NCI-H774 (cell line): ENCODE results near the gene KIF26A.
A peak's percentile ranks its signal among the peaks of the same experiment; 100 is the strongest.

ENCODE experiments used
- DNase-seq: peaks from one replicate; lab custom pipeline; 2025; lab: John Stamatoyannopoulos, UW

KIF26A gene

DNA sequence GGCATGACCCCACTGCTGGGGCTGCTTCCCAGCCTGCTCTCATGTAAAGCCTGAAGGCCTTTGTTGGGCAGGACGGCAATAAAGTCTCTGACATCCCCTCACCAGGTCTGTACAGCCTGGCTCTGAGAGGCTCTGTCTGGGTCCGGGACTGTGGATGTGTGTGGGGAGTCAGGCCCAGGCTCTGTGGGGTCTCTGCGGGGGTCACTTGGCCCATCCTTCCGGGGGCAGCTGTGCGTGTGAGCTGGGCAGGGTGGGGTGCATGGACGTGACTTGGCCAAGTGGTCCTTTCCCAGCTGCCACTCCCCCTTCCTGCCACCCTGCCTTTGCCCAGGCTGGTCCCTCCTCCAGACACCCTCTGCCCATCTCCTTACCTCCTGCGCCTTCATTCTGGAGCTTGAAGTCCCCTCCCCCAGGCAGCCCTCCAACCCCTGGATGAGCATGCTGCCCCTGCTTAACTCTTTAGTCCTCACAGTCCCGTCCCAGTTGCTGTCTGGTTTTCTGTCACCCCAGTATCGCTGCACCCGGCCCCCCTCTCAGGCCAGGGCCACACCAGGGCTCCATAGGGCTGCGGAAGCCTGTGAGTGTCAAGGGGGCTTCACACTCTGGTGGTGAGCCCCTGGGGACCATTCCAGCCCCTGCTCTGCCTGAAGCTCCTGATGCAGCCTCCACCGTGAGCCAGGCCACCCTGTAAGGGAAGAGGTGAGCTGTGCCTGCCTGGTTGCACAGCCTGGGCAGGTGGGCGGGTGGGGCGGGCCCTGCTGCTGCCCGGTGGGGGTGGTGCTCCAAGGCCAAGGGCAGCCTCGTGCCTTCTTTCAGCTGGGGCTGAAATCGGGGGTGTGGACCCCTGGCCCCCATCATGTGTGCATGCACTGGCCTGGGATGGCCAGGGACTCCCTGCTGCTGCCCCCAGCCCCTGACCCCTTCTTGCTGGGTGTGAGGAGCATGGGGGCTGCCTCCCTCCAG is 25.5 kb upstream of the KIF26A start:
- DNase-seq = no peak

DNA sequence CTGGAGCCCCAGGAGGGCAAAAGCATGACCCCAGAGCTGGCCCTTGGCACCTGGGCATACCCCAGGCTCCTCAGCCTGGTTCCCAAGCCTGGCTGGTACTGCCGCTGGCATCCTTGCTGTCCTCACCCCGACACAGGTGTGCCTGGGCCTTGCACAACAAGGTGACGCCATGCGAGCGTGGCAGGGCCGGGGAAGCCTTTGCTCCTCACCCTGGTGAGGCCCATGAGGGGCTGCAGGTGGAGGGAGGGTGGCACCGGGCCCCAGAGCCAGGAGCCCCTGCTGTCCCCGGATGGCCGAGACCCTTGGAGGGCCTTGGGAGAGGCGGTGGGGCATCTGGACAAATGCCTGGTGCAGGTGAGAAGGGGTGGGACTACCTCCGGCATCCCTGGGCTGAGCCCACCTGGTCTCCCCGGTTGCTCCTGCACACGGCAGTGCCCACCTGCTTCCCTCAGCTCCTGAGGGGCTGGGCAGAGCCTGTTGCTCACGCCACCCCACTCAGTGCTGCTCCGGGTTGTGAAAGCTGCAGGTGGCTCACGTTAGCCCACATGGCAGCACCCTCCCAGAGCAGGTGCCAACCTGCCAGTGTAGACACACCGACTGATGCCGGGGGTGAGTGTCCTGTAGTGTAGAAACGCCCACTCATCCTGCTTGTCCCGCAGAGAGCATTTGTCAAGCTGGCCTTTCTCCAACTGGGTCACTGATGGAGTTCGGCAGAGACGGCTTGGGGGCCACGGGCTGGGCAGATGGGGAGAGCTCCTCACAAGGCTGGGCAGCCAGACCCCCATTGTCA is 24.6 kb upstream of the KIF26A start:
- no peak for DNase-seq

DNA sequence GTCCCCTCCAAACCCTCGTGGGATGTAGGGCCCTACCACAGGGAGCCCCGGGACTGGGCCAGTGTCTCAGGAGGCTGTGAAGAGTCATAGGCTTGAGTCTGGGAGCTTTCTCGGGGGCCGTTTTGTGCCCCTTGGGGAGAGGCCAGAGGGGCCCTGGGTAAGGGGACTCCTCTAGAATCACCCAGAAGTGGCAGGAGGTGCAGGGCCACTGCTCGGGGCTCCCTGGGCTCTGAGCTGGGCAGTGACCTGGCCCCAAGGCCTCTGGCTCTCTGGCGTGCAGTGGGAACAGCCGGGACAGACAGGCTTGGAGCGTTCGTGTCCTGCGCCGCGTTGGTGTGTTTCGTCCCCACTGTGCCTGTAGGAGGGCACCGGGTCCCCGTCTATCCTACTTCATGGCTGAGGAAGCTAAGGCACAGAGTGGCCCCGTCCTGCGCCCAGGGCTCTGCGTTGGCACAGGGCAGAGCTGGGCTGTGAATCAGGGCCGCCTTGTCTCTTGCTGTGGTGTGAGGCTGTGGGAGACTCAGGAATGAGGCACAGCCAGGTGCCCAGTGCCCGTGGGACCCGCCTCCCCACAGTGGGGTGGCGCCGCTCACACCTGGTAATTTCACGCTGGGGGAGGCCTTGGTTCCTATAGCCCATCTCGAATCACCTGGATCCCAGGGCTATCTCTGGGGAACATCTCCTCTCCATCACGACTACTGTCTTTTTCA is 23.8 kb upstream of the KIF26A start:
- DNase-seq = no peak

DNA sequence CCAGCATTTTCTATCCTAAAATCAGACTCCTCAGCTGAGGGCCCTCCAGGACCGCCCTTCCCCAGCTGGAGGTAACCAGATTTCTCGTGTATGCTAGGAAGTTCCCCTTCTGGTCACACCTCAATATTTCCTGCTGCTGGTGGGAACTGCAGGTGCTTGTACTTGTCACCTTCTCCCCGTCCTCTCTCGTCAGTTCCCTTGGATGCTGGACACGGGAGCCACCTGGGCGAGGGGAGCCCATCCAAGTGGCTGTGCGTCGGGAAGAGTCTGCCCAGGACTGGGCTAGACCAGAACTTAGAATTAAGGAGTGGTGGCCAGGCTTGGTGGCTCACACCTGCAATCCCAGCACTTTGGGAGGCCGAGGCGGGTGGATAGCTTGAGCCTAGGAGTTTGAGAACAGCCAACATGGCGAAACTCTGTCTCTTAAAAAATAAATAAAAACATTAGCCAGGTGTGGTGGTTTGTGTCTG is 23.2 kb upstream of the KIF26A start:
- no peak for DNase-seq

DNA sequence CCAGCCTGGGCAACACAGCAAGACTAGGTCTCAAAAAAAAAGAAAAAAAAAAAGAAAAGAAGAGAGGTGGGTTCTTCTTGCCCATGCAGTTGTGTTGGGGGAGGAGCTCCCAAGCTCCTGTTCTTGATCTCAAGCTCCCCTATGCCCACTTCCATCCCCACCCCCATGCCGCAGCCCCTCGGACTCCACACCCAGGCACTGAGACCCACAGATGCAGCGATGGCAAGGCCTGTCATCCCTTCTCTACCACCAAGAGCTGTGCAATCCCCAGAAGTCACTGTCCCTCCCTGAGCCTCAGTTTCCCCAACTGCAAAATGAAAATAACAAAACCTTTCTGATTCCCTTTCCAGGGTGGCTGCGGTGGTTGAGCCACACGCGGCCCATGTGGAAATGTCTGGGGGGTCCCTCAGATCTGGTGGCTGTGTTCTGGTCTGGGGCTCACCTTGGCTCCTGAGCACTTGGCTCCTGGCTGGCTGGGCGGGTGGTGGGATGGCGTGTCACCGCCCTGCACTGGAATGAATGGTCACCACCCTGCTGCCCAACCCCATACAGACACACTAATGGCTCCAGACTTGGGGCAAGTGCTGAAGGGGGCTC is 22.6 kb upstream of the KIF26A start:
- no peak for DNase-seq

DNA sequence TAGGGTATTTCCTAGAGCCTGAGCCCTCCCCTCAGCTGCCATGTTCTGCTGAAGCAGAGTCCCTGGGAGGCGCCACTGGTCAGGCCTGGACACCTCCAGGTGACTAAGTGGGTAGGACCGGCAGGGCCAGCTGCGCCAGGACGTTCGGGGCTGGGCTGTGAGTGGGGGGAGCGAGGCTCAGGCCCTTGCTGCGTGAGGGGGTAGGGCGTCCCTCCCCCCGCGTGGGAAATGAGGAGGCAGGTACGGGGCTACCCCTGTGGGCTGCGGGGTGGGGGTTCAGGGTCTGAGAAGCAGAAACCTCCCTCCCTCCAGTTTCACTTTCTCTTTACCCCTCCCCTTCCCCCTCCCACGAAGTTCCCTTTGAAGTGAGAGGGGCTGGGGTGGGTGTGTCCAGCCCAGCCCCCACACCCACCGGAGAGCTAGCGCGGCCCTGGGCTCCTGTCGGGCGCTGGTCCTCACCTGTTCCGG is 22.1 kb upstream of the KIF26A start:
- DNase-seq = no peak

DNA sequence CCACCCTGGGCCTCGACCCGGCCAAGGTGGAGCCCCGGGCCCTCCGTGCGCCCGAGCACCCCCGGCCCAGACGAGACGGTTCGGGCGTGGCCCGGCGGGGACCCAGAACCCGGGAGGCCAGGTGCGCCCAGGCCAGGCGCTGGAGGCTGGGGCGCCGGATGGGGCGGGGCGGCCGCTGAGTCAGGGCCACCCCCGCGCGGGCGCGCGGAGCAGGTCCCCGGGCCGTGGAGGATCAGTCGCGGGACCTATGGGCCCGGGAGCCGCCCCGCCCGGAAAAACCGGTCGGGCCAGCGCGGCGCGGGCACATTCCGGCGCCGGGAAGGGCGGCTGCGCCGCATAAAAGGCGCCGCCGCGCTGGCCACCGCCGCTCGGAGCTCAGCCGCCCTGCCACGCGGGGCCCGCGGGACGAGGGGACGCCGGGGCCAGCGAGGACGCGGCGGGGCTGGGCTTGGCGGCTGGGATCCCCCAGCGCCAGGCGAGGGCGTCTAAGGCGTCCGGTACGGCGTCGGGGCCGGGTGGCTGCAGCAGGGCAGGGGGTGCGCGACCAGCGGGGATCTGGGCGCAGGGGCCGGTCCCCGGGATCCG is 21.5 kb upstream of the KIF26A start:
- no peak for DNase-seq

DNA sequence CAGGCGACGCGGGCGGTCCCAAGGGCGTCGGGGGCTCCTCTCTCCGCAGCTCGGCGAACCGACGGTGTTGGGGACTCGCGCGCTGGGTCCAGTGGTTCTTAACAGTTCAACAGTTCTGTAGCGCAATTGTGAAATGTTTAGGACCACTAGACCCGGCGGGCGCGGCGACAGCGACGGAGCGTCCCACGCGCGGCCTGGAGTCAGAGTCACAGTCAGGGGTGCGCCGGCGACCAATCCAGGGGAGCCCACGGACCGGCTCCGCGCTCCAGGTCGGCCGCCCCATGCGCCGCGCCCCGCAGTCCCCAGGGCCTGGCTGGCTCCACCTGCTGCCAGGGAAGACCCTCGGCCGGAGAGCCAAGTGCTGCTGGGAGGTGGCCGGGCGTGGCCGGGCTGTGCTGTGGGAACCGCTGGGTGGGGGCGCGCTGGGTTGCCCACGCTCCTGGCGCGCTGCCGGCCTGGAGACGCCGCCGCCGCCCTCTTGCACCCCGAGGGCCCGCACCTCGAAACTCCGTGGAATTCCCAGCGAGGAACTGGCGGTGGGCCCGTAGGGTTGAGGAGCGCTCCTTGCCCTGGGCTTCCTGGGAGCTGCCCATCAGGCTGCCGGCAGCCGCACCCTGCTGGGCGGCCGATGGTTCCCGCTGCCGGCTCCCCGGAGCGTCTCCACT is 20.9 kb upstream of the KIF26A start:
- DNase-seq = no peak

DNA sequence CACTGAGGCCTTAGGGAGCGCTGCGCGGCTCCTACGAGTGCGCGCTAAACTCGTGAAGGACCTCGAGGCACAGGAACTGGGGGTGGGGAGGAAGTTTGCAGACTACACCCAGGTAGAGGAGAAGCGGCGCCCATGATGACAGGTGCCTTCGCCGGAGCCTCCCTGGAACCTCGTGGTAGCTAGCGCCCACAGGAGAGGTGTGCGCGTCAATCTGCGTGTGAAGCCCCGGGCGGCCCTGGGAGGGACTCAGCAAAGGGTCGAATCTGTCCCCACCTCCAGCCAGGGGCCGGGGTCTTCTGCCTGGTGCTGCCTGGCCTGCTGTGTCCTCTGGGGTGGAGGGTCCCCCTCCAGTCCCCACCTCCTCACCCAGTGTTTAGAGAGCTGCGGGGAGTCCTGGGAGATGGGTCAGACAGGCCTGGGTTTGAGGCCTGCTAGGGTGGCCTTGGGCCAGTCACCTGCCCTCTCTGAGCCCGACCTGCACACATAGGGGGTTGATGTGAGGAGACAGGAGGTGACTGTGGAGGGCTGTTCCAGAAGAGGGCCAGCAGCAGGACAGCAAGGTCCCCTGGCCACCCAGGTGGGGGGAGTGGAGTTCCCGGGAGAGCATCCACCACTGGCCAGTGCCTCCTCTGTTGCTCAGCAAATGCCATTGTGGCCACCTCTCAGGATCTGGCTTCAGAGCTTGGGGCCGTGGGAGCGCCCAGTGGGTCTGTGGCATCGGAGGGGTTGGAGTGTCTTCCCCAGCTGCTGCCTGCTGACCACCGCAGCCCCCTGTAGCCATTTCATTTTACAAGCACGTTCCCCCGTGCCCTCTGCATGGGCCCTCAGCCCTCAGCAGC is 20.2 kb upstream of the KIF26A start:
- DNase-seq = no peak

DNA sequence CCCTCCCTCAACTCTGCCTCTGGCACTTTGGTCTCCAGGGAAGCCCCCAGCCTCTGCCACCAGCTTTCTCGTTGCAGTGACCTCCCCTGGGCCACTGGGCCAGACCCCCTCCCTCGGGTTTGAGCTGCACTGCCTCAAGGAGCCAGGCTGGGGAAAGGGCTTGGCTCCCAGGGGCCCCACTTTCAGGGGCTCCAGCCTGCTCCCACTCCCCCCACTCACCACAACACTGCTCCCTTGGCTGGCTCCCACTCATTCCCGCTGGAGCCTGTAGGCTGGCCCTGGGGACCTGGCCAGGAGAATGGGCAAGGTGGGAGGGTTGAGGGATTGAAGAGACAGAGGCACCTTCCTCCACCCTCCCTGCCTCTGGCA is 19.3 kb upstream of the KIF26A start:
- no peak for DNase-seq

DNA sequence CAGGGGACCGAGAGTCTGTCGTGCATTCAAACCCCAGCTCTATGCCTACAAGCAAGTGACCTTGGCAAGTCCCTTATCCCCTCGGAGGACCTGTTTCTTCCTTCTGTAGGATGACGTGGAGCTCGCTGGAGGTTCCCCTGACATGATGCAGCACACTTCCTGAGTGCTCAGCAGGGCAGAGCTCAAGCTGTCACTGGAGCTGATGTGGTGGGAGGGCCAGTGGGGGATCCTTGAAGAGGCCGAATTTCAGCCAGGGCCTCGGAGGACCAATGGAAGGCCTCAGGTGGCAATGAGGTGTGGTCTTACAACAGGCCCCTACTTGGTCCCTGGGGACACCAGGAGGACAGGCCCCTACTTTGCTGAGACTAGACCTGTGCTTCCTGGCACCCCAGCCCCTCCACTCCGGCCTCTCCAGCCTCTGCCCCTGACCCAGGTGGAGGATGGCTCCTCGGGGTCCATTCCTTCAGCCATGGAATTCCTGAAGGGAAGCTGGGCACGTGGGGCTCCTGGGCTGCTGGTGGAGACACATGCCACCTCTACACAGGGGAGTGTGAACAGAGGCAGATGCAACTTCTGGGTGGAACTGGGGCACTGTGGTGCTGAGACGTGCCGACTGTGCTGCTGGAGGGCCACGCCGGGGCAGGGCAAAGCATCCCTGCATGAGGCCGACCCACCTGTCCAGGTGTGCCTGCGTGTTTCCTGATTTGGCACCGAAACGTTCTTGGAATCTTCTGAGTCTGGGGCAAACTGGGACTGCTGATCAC is 18.7 kb upstream of the KIF26A start:
- DNase-seq = no peak

DNA sequence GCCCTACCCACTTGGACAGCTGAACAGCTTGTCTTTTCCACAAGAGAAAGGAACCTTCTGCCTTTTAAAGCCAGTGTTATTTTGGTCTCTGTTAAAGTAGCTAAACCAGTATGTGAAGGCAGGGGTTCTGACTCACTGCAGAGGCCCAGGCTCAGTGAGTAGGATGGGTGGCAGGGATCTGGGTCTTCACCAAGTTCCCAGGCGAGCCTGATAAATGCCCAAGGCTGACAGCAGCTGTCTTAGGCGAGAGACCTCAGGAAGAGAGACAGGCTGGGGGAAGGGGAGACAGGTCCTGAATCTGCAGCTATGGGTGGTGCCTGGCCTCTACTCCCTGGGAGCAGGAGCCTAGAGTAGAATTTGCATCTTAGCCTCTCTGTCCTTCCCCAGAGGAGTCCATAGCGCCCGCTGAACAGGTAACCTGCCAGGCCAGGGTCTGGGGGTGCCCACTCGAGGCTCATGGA is 18.1 kb upstream of the KIF26A start:
- DNase-seq = no peak

DNA sequence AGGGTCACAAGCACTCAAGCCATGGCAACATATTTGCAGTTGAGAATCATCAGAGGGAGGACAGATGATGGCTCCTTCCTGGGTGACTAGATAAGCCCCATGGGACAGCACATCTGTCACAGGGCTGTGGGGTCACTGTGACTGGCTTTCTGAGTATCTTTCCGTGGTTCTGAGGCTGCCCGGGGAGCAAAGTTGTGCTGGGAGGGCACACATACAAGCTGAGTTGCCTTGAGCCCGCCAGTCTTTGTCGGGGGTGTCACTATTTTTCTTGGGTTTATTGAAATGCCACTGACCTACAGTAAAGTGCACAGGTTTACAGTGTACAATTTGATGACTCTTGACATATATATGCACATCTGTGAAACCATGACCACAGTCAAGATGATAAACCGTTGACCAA is 17.2 kb upstream of the KIF26A start:
- DNase-seq = no peak

DNA sequence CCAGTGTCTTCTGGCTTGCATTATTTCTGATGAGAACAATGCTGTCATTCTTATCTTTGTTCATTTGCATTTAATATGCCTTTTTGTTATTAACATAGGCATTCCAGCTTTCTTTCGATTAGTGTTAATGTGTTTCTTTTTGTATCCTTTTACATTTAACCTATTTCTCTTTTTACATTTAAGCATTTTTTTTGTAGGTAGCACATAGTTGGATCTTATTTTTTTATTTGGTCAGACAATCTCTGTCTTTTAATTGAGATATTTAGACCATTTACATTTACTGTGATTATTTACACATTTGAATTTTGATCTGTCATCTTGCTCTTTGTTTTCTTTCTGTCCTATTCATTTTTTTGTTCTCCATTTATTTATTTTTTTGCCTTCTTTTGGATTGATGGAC is 14.5 kb upstream of the KIF26A start:
- no peak for DNase-seq

DNA sequence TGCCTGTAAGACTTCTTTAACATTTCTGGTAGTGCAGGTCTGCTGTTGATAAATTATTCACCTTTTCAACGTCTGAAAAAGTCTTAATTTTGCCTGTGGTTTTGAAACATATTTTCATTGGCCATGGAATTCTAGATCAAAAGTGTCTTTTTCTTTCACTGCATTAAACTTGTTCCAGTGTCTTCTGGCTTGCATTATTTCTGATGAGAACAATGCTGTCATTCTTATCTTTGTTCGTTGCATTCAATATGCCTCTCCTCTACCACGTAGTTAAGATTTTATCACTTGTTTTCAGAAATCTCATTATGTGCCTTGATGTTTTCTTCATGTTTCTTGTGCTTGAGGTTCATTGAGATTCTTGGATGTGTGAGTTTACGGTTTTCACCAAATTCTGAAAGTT is 13.4 kb upstream of the KIF26A start:
- DNase-seq = no peak

DNA sequence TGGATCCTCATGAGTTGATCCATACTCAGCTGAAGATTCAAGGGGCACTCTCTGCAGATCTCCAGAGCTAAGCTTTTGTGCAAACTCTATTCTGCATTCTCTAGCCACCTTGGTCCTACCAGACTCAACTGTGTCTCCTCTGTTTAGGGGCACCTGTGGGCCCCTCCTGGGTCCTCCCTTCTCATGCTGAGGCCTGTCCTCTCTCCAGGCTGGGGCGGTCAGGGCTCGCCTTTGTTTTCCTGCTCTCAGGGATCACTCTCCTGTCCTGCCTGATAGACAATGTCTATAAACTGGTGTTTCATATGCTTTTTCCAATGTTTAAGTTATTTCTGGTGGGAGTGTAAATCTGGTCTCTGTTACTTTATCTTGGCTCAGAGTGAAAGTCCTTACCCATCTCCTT is 11.6 kb upstream of the KIF26A start:
- no peak for DNase-seq

DNA sequence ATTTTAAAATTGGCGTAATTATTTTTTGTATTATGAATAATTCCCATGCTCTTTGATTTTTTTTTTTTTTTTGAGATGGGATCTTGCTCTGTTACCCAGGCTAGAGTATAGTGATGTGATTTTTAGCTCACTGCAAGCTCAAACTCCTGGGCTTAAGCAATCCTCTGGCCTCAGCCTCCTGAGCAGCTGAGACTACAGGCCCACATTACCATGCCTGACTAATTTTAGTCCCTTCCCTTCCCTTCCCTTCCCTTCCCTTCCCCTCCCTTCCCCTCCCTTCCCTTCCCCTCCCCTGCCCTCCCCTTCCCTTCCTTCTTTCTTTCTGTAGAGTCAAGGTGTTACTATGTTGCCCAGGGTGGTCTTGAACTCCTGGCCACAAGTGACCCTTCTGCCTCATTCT is 9.4 kb upstream of the KIF26A start:
- DNase-seq = no peak

DNA sequence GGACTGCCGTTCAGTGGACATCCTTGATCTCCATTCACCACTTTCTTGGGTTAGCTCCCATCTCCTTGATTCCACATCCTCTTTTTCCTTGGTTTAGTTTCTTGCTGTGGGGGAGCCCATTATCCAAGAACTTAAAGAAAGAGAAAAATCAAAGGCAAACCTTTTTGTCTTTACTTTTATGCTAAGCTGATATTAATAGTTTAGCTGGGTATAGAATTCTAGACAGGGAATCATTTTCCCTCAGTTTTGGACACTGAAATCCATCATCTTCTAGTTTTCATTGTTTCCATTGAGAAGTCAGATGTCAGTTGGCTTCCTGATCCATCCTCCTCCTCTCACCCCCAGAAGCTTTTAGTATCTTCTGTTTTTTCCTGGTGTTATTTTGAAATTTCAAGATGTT is 8.8 kb upstream of the KIF26A start:
- no peak for DNase-seq

DNA sequence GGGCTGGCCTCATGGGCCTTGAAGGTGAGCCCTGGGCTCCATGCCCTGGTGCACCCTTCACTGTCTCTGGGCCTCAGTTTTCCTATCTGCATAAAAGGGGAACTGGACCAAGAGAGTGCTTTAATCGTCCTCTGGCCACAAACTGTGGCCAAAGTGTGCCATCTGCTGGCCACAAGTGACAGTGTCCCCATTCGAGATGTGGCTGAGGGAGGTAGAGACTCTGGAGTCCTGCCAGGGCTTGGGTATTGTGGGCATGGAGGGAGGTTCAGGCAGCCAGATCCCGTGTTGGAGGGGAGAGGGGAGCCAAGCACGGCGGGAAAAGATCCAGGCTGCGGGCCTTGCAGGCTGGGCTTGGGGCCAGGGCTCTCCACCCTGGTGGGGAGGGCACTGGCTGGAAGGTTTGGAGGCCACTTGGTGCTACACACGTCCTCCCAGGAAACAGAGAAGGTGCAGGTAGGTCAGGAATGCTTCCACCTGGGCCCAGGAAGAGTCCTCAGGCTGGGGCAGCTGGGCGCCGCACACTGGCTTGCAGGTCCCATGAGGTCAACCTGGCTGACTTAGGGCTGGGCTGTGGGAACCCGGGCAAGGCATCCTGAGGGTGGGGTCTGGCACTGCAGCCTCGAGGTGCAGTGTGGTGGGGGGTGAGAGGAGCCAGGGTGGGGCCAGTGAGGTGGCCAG is 7.3 kb upstream of the KIF26A start:
- peak; percentile 21 for DNase-seq
